HG02571 (cell line): ENCODE data around the gene RRP1.
A peak's percentile ranks its signal among the peaks of the same experiment; 100 is the strongest.

Source experiments
- ATAC-seq: cut with Tn5 transposase; IDR thresholded peaks from one replicate; pipeline ENCODE4 v1.9.1; 2021; ENCODE audit warnings: mild to moderate bottlenecking, moderate library complexity; ENCODE audit not compliant: unreplicated experiment

The RRP1 gene

GRCh38 chr21:43800124-43800523 is 10.7 kb downstream of the RRP1 start:
- no peak for ATAC-seq

- ATAC-seq: no peak
Measured at GRCh38 chr21:43800566-43800965, 11.2 kb downstream of the RRP1 start.

GRCh38 chr21:43801006-43801783 is 11.8 kb downstream of the RRP1 start:
- ATAC-seq: no peak

GRCh38 chr21:43802713-43803313 is 13.4 kb downstream of the RRP1 start:
- ATAC-seq: no peak

- ATAC-seq: no peak
Measured at GRCh38 chr21:43803558-43804300, 14.4 kb downstream of the RRP1 start.

GRCh38 chr21:43805275-43805800 is 16.0 kb downstream of the RRP1 start:
- peak; percentile 76 for ATAC-seq

GRCh38 chr21:43806017-43806710 is 16.8 kb downstream of the RRP1 start:
- no peak for ATAC-seq

- ATAC-seq: no peak
Measured at GRCh38 chr21:43808367-43808766, 19.0 kb downstream of the RRP1 start.

GRCh38 chr21:43808832-43809251 is 19.5 kb downstream of the RRP1 start:
- ATAC-seq: no peak

- no peak for ATAC-seq
Measured at GRCh38 chr21:43809346-43809799, 20.0 kb downstream of the RRP1 start.

GRCh38 chr21:43809853-43810504 is 20.6 kb downstream of the RRP1 start:
- no peak for ATAC-seq

GRCh38 chr21:43810505-43811261 is 21.3 kb downstream of the RRP1 start:
- peak; percentile 54 for ATAC-seq

GRCh38 chr21:43811262-43812105 is 22.1 kb downstream of the RRP1 start:
- ATAC-seq: no peak

- no peak for ATAC-seq
Measured at GRCh38 chr21:43812139-43812821, 22.9 kb downstream of the RRP1 start.

GRCh38 chr21:43812957-43813655 is 23.7 kb downstream of the RRP1 start:
- no peak for ATAC-seq

- ATAC-seq: no peak
Measured at GRCh38 chr21:43813656-43813980, 24.2 kb downstream of the RRP1 start.

GRCh38 chr21:43814215-43815106 is 25.1 kb downstream of the RRP1 start:
- ATAC-seq: no peak
